GM21529 (cell line): Measurements from ENCODE around the gene GREM2.

Source experiments
- ATAC-seq: cut with Tn5 transposase; IDR thresholded peaks from one replicate; pipeline ENCODE4 v1.9.1; 2021; ENCODE audit not compliant: unreplicated experiment

GREM2 gene

DNA sequence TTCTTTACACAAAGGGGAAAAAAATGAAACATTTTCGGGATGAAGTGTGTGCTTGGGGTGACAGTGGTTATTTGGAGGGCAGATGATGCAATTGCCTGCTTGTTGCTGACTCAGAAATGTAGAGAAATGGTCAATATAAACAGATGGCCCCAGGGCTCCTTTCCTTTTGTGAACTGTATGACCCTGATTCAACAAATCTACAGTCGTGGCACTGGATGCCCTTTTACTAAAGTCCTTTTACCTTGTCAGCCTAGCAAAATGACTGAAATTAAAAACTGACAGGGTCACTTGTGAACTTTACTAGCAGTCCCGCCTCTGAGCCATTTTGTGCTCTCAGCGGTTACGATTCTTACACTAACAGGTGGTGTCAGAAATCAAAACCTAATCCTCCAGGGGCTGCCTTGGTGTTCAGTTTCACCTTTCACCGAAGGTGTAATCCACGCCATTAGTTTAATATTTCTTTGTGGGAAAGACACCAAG is 49.8 kb downstream of the GREM2 start:
- no peak for ATAC-seq

- ATAC-seq: no peak
Measured at GRCh38 chr1:240559781-240560180, 52.2 kb downstream of the GREM2 start.

- ATAC-seq: no peak
Measured at GRCh38 chr1:240555524-240555923, 56.4 kb downstream of the GREM2 start.

DNA sequence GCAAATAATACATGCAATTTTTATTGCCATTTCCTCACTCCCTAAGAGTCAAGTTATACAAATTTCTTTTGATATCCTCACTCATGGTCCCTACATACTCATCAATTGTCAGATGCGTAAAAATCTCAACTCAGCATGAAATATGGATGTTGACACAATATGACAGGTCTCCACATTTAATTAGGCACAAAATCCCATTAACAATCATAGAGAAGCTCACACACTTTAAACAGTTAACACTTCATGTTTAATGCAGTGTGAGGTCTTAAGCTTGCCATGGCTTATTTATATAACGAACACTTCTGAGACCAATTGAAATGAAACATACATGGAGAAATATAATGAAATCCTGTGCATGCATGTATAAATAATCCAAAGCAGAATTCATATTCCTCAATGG is 58.6 kb downstream of the GREM2 start:
- no peak for ATAC-seq

- no peak for ATAC-seq
Measured at GRCh38 chr1:240539769-240540414, 72.1 kb downstream of the GREM2 start.

- no peak for ATAC-seq
Measured at GRCh38 chr1:240538776-240539430, 73.1 kb downstream of the GREM2 start.

- ATAC-seq: no peak
Measured at GRCh38 chr1:240533154-240533780, 78.7 kb downstream of the GREM2 start.

DNA sequence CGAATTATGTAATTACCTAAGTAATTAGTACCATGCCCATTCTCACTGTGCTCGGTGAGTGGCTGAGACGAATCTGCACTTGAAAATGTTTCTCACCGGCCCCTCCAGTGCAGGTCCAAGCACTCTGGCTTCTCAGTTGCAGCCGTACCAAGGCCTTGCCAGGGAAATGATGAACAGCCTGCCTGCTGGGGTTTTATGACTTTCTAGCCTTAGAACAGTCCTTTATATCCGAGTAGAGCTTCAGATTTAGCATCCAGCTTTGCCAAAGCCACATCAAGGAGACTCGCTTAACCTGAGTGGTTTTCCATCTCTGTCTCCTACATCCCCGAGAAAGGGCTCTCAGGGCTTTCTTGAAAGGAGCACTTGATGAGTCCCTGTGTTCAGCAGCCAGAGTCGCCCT is 83.4 kb downstream of the GREM2 start:
- ATAC-seq: no peak

DNA sequence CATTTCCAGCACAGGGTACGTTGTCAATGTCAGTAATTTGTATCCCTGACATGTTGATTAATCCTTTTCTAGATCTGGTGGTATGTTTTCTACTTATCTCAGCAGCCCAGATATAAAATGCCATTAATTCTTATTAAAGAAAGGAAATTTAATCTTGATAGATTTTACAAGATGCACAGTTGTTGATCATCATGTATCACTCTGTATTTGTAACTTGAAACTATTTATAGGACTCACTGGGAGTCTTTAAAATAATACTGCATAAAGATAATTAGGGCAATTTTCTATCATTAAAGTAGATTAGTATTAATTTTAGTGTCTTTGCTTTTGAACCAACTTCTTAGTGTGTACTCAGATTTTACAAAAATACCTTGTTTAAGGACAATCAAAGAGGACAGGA is 84.9 kb downstream of the GREM2 start:
- no peak for ATAC-seq

GRCh38 chr1:240526312-240526711 is 85.6 kb downstream of the GREM2 start:
- no peak for ATAC-seq

- no peak for ATAC-seq
Measured at GRCh38 chr1:240524356-240525069, 87.4 kb downstream of the GREM2 start.

- no peak for ATAC-seq
Measured at GRCh38 chr1:240522122-240522822, 89.7 kb downstream of the GREM2 start.

- no peak for ATAC-seq
Measured at GRCh38 chr1:240517891-240518290, 94.1 kb downstream of the GREM2 start.

GRCh38 chr1:240516069-240516468 is 95.9 kb downstream of the GREM2 start:
- no peak for ATAC-seq

GRCh38 chr1:240515505-240515904 is 96.5 kb downstream of the GREM2 start:
- ATAC-seq: no peak

GRCh38 chr1:240511789-240512188 is 100.2 kb downstream of the GREM2 start:
- no peak for ATAC-seq

- no peak for ATAC-seq
Measured at GRCh38 chr1:240508950-240509349, 103.0 kb downstream of the GREM2 start.

GRCh38 chr1:240508201-240508600 is 103.8 kb downstream of the GREM2 start:
- no peak for ATAC-seq

DNA sequence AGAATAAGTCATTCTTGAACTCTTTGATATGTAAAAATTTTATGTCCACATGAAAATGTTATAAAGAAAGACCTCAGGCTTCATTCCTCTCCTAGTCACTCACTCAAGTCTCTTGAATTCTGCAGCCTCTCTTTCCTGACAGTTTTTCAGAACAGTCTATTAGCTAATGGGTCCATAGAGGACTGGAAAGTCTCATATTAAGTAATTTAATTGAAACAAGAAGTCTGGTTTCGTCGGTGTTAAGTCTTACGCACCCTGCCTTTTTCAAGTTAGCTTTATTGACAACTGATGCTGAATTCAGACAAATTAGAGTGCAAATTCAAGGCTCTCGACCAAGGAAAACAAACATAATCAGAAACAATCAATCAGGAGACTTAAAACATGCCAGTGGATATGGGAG is 105.8 kb downstream of the GREM2 start:
- no peak for ATAC-seq

DNA sequence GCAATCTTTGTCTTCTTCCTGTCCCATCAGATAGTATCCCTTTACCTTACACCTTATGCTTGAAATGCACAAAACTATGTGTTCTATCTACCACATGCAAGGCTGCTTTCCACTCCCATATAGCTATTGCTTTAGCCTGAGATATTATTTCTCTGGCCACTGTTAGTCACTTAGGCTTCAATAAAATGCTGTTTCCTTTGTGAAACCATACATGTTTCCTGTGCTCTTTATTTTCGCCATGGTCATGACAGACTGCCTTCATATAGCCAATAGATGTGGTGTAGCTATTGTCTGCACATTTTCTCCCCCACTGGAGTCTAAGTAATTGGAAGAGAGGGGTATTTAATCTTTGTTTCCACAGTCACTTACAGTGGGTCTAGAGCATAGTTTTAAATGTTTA is 108.4 kb downstream of the GREM2 start:
- no peak for ATAC-seq

- no peak for ATAC-seq
Measured at GRCh38 chr1:240503036-240503435, 108.9 kb downstream of the GREM2 start.
